ENCODE measurements around the gene RNF224.

RNF224 gene

DNA sequence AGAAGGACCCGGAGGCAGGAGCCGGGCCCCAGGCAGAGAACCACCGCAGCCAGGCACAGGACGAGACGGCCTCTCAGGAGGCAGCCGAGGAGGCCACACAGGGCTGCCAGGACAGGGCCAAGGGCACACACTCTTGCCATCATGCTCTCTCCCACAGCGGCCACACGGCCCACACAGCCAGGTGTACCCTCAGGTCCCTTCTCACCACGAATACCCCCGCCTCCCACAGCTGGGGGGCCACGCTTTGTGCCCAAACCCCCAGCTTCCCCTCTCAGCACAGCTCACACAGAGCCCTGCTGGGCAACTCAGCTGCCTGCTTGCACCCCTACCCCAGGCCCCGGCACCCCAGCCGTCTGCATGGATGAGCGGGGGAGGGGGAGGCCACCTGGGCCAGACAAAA is 33.5 kb upstream of the RNF224 start:
- Histone ChIP-seq H3K27ac (peak overlapping the region; percentile 77), H3K27me3 (ENCODE audit: insufficient read depth, low read depth, severe bottlenecking) (no peaks in the 10 kb centered on the region), H3K4me3 (ENCODE audit: low read depth, low read length) (no peak overlapping the region), H3K36me3 (peaks cover 4% of the 10 kb centered on the region; the same call in 1 of the 2 replicates), H3K9me3 (ENCODE audit: severe bottlenecking) (no peaks in the 10 kb centered on the region)
- DNase-seq, result no peak
- TF ChIP-seq, protein P1, sequence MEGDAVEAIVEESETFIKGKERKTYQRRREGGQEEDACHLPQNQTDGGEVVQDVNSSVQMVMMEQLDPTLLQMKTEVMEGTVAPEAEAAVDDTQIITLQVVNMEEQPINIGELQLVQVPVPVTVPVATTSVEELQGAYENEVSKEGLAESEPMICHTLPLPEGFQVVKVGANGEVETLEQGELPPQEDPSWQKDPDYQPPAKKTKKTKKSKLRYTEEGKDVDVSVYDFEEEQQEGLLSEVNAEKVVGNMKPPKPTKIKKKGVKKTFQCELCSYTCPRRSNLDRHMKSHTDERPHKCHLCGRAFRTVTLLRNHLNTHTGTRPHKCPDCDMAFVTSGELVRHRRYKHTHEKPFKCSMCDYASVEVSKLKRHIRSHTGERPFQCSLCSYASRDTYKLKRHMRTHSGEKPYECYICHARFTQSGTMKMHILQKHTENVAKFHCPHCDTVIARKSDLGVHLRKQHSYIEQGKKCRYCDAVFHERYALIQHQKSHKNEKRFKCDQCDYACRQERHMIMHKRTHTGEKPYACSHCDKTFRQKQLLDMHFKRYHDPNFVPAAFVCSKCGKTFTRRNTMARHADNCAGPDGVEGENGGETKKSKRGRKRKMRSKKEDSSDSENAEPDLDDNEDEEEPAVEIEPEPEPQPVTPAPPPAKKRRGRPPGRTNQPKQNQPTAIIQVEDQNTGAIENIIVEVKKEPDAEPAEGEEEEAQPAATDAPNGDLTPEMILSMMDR (IDR thresholded peaks at IDR 0.05; ENCODE audit: low read depth, low read length), result no peak

DNA sequence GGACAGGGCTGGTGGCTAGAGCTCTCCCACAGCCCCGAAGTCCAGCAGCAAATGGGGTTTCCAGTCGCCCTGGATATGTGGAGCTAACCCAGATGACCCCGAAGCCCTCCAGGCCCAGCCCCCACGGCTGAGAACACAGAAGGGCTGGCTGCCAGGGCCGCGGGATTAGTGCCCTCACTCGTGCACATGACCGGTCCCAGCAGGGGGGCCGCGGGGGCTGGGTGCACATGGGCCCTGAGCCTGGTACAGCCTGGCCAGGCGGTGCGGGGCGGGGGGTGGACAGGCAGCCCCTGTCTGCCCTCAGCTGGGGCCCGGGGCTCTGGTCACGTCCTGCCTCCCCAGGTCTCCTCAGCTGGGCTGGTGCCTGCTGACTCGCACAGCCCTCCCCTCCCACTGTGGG is 32.9 kb upstream of the RNF224 start:
- H3K9me3 ChIP-seq (ENCODE audit: severe bottlenecking), result no peaks in the 10 kb centered on the region
- no peaks in the 10 kb centered on the region for H3K27me3 ChIP-seq (ENCODE audit: insufficient read depth, low read depth, severe bottlenecking)
- peaks cover 4% of the 10 kb centered on the region; the same call in 1 of the 2 replicates for H3K36me3 ChIP-seq
- peak overlapping the region; percentile 77 for H3K27ac ChIP-seq
- peak; percentile 52 for DNase-seq
- H3K4me3 ChIP-seq (ENCODE audit: low read depth, low read length), result no peak overlapping the region
- TF ChIP-seq, protein P1 (IDR thresholded peaks at IDR 0.05; ENCODE audit: low read depth, low read length), result no peak

DNA sequence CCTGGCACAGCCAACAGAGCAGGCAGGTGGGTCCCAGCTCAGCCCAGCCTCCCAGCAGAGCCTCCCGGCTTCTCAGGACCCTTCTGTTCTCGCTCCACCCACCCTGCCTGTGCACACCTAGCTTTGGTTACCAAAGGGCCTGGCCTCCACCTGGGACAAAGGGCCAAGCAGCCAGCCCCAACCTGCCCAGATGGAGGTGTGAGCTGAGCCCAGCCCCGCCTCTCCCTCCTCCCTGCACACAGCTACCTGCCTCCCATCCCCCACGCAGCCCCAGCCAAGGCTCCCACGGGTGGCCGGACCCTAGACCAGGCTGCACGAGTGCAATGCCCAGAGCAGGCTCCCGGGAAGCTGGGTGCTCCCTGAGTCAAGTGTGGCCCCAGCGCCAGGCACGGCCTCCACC is 32.4 kb upstream of the RNF224 start:
- Histone ChIP-seq H3K27ac (peak overlapping the region; percentile 77), H3K9me3 (ENCODE audit: severe bottlenecking) (no peaks in the 10 kb centered on the region), H3K36me3 (peaks cover 3% of the 10 kb centered on the region; the same call in 1 of the 2 replicates), H3K27me3 (ENCODE audit: insufficient read depth, low read depth, severe bottlenecking) (no peaks in the 10 kb centered on the region), H3K4me3 (ENCODE audit: low read depth, low read length) (no peak overlapping the region)
- peak; percentile 30 for DNase-seq
- TF ChIP-seq, protein P1 (IDR thresholded peaks at IDR 0.05; ENCODE audit: low read depth, low read length), result no peak

DNA sequence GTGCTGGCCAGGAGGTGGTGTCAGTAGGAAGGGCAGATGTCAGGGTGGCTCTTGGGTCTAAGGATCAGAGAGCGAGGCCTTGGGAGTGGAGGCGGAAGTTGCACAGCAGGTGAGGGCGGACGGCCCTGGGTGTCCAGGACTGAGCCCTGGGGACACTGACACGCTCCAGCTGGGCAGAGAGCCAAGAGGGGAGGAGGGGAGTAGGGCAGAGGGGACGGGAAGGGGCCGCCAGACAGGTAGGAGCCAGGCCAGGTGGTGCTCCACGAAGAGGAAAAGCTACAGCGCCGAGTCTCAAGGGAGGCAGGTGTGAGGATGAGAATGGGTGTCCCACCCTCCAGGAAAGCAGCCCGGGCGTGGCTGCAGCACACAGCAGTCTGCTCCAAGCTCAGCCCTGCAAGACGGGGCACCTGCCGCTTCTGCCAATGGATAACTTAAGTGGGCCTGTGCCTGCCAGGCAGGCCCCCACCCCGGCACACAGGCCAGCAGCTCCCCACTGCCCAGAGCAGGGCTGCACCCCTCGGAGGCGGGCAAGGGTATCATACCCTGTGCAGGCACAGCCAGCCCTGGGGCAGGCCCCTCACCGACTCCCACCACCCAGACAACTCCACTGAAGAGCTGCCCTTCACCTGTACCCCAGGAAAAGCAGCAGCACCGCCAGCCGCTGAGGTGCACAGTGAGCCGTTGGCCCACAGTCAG is 31.6 kb upstream of the RNF224 start:
- no peaks in the 10 kb centered on the region for H3K9me3 ChIP-seq (ENCODE audit: severe bottlenecking)
- TF ChIP-seq, protein P1 (IDR thresholded peaks at IDR 0.05; ENCODE audit: low read depth, low read length), result no peak
- peak; percentile 54 for DNase-seq
- H3K4me3 ChIP-seq (ENCODE audit: low read depth, low read length), result no peak overlapping the region
- peak overlapping the region; percentile 77 for H3K27ac ChIP-seq
- no peaks in the 10 kb centered on the region for H3K27me3 ChIP-seq (ENCODE audit: insufficient read depth, low read depth, severe bottlenecking)
- no peaks in the 10 kb centered on the region; the same call in 1 of the 2 replicates for H3K36me3 ChIP-seq

DNA sequence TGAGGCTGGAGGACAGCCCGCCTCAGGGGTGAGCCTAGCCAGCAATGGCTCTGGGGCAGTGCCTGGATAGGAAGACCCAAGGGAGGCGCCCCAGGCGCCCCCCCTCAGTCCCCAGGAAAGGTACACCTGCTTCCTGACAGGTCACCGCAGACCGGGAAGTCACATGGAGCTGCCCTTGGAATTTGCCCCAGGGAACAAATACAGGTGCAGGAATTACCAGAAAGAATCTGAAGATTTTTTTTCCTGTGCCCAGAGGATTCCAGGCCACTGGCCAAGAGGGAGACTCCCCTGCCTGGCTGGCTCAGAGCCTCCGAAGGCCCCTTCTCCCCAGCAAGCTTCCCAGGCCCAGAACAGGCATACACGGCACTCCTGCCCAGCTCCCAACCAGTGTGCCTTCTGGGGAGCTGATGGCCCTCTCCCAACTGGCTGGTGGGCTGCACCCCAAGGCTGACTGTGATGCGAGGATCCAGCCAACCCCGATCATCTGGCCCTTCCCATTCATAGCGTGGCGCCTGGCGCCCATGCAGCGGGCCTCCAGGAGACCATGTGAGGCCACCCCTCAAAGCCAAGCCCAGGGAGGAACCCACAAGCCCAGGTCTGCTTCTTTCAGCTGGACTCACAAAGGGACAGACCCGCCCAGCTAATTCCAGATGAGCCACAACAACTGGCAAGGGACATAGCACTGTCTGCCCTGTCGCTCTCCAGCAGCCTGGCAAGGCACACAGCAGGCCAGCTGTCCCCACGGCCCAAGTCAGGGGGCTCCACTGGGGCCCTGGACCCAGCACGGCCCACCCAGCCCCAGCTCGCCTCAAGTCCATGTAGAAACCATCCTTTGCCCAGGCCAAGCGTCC is 29.0 kb upstream of the RNF224 start:
- DNase-seq, result no peak
- Histone ChIP-seq H3K27me3 (ENCODE audit: insufficient read depth, low read depth, severe bottlenecking) (no peaks in the 10 kb centered on the region), H3K27ac (no peak overlapping the region), H3K36me3 (no peaks in the 10 kb centered on the region), H3K4me3 (ENCODE audit: low read depth, low read length) (no peak overlapping the region), H3K9me3 (ENCODE audit: severe bottlenecking) (no peaks in the 10 kb centered on the region)
- TF ChIP-seq, protein P1 (IDR thresholded peaks at IDR 0.05; ENCODE audit: low read depth, low read length), result no peak

All from WERI-Rb-1 (cell line).